ENCODE results near the gene KIF18A.

DNA sequence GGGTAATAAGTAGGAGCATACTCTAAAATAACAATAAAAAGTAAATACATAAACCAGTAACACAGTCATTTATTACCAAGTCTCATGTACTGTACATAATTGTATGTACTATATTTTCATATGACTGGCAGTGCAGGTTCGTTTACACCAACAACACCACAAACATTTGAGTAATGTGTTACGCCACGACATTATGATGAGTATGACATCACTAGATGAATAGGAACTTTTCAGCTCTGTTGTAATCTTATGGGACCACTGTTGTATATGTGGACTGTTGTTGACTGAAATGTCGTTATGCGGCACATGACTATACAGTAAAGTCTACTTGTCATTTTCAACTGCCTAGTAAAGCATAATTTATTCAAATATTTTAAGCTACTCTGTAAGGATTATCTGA is 18.6 kb downstream of the KIF18A start:
- no peak for TF ChIP-seq USF1 (CRISPR knock-in tag; IDR thresholded peaks at IDR 0.05)
- no peak for TF ChIP-seq CTCF (IDR thresholded peaks at IDR 0.05)
- TF ChIP-seq MLX (CRISPR knock-in tag; IDR thresholded peaks at IDR 0.05), result no peak
- no peak for TF ChIP-seq ATF2 (CRISPR knock-in tag; IDR thresholded peaks at IDR 0.05; ENCODE audit: borderline replicate concordance, low read depth)
